Measurements from ENCODE around the gene WDR81.

- TF ChIP-seq CTCF (IDR thresholded peaks at IDR 0.05), result peak; percentile 83
- no peak for TF ChIP-seq TCF7L2 (IDR thresholded peaks at IDR 0.05; ENCODE audit: low read depth, low read length)
- TF ChIP-seq POLR2AphosphoS5 (IDR thresholded peaks at IDR 0.05; ENCODE audit: low read depth, low read length), result no peak
- no peak for TF ChIP-seq REST (IDR thresholded peaks at IDR 0.05; ENCODE audit: insufficient read depth in 1 of 2, low read depth in 2 of 2, low read length in 1 of 2)
- TF ChIP-seq SIN3A (IDR thresholded peaks at IDR 0.05; ENCODE audit: borderline replicate concordance, insufficient read depth, low read depth, low read length), result no peak
These were observed 10.6 kb upstream of the WDR81 start for GRCh38 chr17:1713878-1714426.

Data from Panc1 (cell line).